Bronchial epithelial cell (primary cell): ENCODE measurements around the gene UBE2H. TPM values are rescaled to one million over a fixed set of nuclear protein-coding genes. Genes with fewer than 3 reads are reported as not detected.

Experiments
- DNase-seq: peaks from one replicate; pipeline ENCODE4 v3.0.0-alpha.2; 2010; ENCODE audit warnings: low read depth
- FAIRE-seq: peaks from 2 replicates; lab custom pipeline; 2011; peaks lifted over from hg19 to GRCh38; lab: Jason Lieb, UNC
- H3K27me3 ChIP-seq: 2 replicates; pipeline ENCODE4 v1.5.1; 2011; ENCODE audit warnings: low read length; ENCODE audit not compliant: control insufficient read depth, insufficient read depth
- H3K36me3 ChIP-seq: 2 replicates; pipeline ENCODE4 v1.5.1; 2011; ENCODE audit warnings: low read length; ENCODE audit not compliant: control insufficient read depth, insufficient read depth
- H3K4me3 ChIP-seq: 2 replicates; pipeline ENCODE4 v1.5.1; 2011; ENCODE audit warnings: mild to moderate bottlenecking, low read depth, low read length, control low read depth
- CTCF ChIP-seq: IDR thresholded peaks from 2 replicates; pipeline ENCODE4 v1.5.1; 2011; ENCODE audit warnings: mild to moderate bottlenecking, moderate library complexity, low read length, control low read depth, inconsistent platforms; ENCODE audit not compliant: insufficient read depth, severe bottlenecking
- total RNA-seq: library from RNA; depleted of rRNA; stranded (reverse); fragments of >200 nt; gene quantifications from 2 replicates; pipeline ENCODE4 v1.2.1, GENCODE V29; 2014

The UBE2H gene
- total RNA-seq: 50.0 and 84.2 TPM in 2 replicates

GRCh38 chr7:129952653-129953560 lies at the start of gene UBE2H:
Gene UBE2H, minus strand, starts transcription at chr7:129952960. Its CDS starts 405 bp downstream, at chr7:129952555.
- FAIRE-seq (no peak), DNase-seq (peak; percentile 73)
- Histone ChIP-seq H3K4me3 (peak within 1 kb of the TSS; percentile 90), H3K36me3 (no peaks in the 10 kb centered on the region), H3K27me3 (no peaks in the 10 kb centered on the region)
- no peak for TF ChIP-seq CTCF

- no peaks in the 10 kb centered on the region for H3K27me3 ChIP-seq
- FAIRE-seq: no peak
- H3K36me3 ChIP-seq: no peaks in the 10 kb centered on the region
- DNase-seq: no peak
- no peak for TF ChIP-seq CTCF
- no peak overlapping the region for H3K4me3 ChIP-seq
Observed at GRCh38 chr7:129998446-129998845, 45.7 kb upstream of the UBE2H start.

- FAIRE-seq: no peak
- Histone ChIP-seq H3K27me3 (no peaks in the 10 kb centered on the region), H3K4me3 (no peak overlapping the region), H3K36me3 (no peaks in the 10 kb centered on the region)
- TF ChIP-seq CTCF: no peak
- DNase-seq: no peak
Observed at GRCh38 chr7:129997285-129997684, 44.5 kb upstream of the UBE2H start.

GRCh38 chr7:129993275-129993674 lies 40.5 kb upstream of the UBE2H start:
- Histone ChIP-seq H3K36me3 (no peaks in the 10 kb centered on the region), H3K27me3 (no peaks in the 10 kb centered on the region), H3K4me3 (no peak overlapping the region)
- no peak for TF ChIP-seq CTCF
- DNase-seq (no peak), FAIRE-seq (no peak)

- no peak for TF ChIP-seq CTCF
- DNase-seq (no peak), FAIRE-seq (no peak)
- no peak overlapping the region for H3K4me3 ChIP-seq
- H3K36me3 ChIP-seq: no peaks in the 10 kb centered on the region
- H3K27me3 ChIP-seq: no peaks in the 10 kb centered on the region
Observed at GRCh38 chr7:129990403-129991192, 37.8 kb upstream of the UBE2H start.
